NCI-H460 (cell line): ENCODE data around the gene COL26A1. TPM values are rescaled to one million over a fixed set of nuclear protein-coding genes. Genes with fewer than 3 reads are reported as not detected.
"Not testable (repeated sequence)": the region's sequence is repeated elsewhere in the genome, so short reads cannot be mapped to it uniquely, and the experiment has no call there.

Experiments used
- DNase-seq: peaks from one replicate; pipeline ENCODE4 v3.0.0-alpha.2; 2016; ENCODE audit warnings: low read depth; ENCODE audit errors: extremely low read depth
- total RNA-seq: library from RNA; depleted of rRNA; stranded (reverse); fragments of >200 nt; shearing (Covaris generic); gene quantifications from 2 replicates; pipeline ENCODE4 v1.2.3, GENCODE V29; 2014

The COL26A1 gene
- total RNA-seq, 1 experiment from 2014 or later: 0.25 TPM

- DNase-seq: no peak
Measured at GRCh38 chr7:101589976-101590662, 227.4 kb downstream of the COL26A1 start.

- no peak for DNase-seq
Measured at GRCh38 chr7:101590663-101591435, 228.2 kb downstream of the COL26A1 start.

- no peak for DNase-seq
Measured at GRCh38 chr7:101591504-101591903, 228.8 kb downstream of the COL26A1 start.

GRCh38 chr7:101593556-101593955 is 230.9 kb downstream of the COL26A1 start:
- DNase-seq: no peak

GRCh38 chr7:101594790-101595189 is 232.1 kb downstream of the COL26A1 start:
- DNase-seq: no peak

- no peak for DNase-seq
Measured at GRCh38 chr7:101595246-101595645, 232.6 kb downstream of the COL26A1 start.

GRCh38 chr7:101595766-101596537 is 233.3 kb downstream of the COL26A1 start:
- no peak for DNase-seq

- no peak for DNase-seq
Measured at GRCh38 chr7:101596898-101597297, 234.2 kb downstream of the COL26A1 start.

GRCh38 chr7:101597941-101598340 is 235.3 kb downstream of the COL26A1 start:
- DNase-seq: no peak

GRCh38 chr7:101598422-101598985 is 235.8 kb downstream of the COL26A1 start:
- no peak for DNase-seq

- DNase-seq: no peak
Measured at GRCh38 chr7:101598986-101599771, 236.5 kb downstream of the COL26A1 start.

- no peak for DNase-seq
Measured at GRCh38 chr7:101599787-101600186, 237.1 kb downstream of the COL26A1 start.

- no peak for DNase-seq
Measured at GRCh38 chr7:101602082-101602481, 239.4 kb downstream of the COL26A1 start.

GRCh38 chr7:101602484-101603241 is 240.0 kb downstream of the COL26A1 start:
- peak; percentile 71 for DNase-seq

GRCh38 chr7:101604331-101604933 is 241.8 kb downstream of the COL26A1 start:
- DNase-seq: no peak

GRCh38 chr7:101604934-101605332 is 242.3 kb downstream of the COL26A1 start:
- DNase-seq: not testable (repeated sequence)

GRCh38 chr7:101605611-101606497 is 243.2 kb downstream of the COL26A1 start:
- DNase-seq: no peak

GRCh38 chr7:101606498-101606923 is 243.8 kb downstream of the COL26A1 start:
- DNase-seq: no peak
